IPS-18a (cell line): ENCODE data around the gene TMEM236.

Experiments
- H3K27ac ChIP-seq: one replicate; pipeline ENCODE4 v1.5.1; 2013; ENCODE audit warnings: low read length
- H3K27me3 ChIP-seq: one replicate; pipeline ENCODE4 v1.6.1; 2013; ENCODE audit warnings: mild to moderate bottlenecking, low read length; ENCODE audit not compliant: control insufficient read depth, insufficient read depth
- H3K36me3 ChIP-seq: one replicate; pipeline ENCODE4 v1.6.1; 2013; ENCODE audit warnings: low read depth, low read length; ENCODE audit not compliant: control insufficient read depth
- H3K4me1 ChIP-seq: one replicate; pipeline ENCODE4 v1.6.1; 2013; ENCODE audit warnings: low read depth, low read length; ENCODE audit not compliant: control insufficient read depth
- H3K4me3 ChIP-seq: one replicate; pipeline ENCODE4 v1.5.1; 2013; ENCODE audit warnings: low read length
- H3K9ac ChIP-seq: one replicate; pipeline ENCODE4 v1.6.1; 2013; ENCODE audit warnings: mild to moderate bottlenecking, low read length, moderate library complexity
- H3K9me3 ChIP-seq: one replicate; pipeline ENCODE4 v1.6.1; 2013; ENCODE audit warnings: low read depth, low read length; ENCODE audit not compliant: control insufficient read depth

Gene TMEM236

DNA sequence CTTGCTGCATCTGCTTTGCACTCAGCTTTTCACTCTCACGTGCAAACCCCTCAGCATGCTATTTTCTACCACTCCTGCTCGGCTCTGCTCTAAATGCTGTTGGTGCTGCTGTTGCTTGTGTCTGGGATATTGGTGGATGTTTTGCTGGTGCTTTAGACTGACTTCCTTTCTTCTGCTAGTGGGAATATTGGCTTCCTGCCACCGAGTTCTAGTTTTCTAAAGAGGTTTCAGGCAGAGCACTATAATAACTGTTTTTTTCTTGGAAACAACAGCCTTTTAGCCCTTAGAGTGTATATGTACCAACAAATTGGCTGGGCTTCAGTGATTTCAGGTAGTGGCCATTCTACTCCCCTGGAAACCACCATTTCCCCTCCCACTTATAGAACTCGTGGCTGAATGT, 27.8 kb downstream of the TMEM236 start:
- Histone ChIP-seq H3K9me3 (no peaks in the 10 kb centered on the region), H3K27me3 (no peaks in the 10 kb centered on the region), H3K9ac (no peak overlapping the region), H3K36me3 (no peaks in the 10 kb centered on the region), H3K4me3 (no peak overlapping the region), H3K27ac (no peak overlapping the region), H3K4me1 (no peaks in the 10 kb centered on the region)

DNA sequence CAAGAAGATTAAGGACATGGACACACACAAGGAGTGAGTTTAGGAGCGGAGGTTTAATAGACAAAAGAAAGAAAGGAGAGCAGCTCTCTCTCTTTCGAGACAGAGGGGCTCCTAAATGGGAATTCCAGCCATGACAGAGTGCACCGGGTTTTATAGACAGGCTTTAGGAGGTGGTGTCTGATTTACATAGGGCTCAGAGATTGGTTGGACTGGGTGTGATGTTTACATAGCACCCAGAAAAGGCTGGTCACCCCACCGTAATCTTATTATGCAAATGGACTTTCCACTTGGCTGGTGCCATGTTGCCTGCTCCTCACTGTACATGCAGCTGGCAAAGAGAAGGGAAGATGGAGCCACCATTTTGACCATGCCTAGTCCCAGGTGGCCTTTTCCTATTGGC, 28.7 kb downstream of the TMEM236 start:
- Histone ChIP-seq H3K36me3 (no peaks in the 10 kb centered on the region), H3K4me3 (no peak overlapping the region), H3K4me1 (no peaks in the 10 kb centered on the region), H3K9ac (no peak overlapping the region), H3K9me3 (no peaks in the 10 kb centered on the region), H3K27me3 (no peaks in the 10 kb centered on the region), H3K27ac (no peak overlapping the region)

DNA sequence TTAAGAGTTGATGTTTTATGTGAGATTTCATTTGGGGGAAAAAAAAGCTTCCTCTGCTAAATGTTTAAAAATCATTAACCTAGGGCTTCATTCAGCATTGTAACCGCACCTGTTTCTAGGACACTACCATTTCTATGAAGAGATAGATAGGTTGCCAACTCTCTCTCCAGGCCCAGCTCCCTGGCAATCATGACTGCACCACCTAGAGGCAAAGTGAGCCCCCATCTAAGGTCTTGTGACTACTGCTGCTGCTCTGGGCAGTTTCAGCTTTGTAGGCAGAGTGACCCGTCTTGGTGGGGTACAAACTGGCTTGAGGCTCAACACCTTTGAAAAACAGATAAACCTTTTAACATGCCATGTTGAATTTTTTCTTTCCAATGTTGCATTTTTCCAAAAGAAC, 29.9 kb downstream of the TMEM236 start:
- no peaks in the 10 kb centered on the region for H3K36me3 ChIP-seq
- H3K27me3 ChIP-seq: no peaks in the 10 kb centered on the region
- H3K9me3 ChIP-seq: no peaks in the 10 kb centered on the region
- no peak overlapping the region for H3K9ac ChIP-seq
- H3K4me1 ChIP-seq: no peaks in the 10 kb centered on the region
- H3K27ac ChIP-seq: no peak overlapping the region
- H3K4me3 ChIP-seq: no peak overlapping the region

DNA sequence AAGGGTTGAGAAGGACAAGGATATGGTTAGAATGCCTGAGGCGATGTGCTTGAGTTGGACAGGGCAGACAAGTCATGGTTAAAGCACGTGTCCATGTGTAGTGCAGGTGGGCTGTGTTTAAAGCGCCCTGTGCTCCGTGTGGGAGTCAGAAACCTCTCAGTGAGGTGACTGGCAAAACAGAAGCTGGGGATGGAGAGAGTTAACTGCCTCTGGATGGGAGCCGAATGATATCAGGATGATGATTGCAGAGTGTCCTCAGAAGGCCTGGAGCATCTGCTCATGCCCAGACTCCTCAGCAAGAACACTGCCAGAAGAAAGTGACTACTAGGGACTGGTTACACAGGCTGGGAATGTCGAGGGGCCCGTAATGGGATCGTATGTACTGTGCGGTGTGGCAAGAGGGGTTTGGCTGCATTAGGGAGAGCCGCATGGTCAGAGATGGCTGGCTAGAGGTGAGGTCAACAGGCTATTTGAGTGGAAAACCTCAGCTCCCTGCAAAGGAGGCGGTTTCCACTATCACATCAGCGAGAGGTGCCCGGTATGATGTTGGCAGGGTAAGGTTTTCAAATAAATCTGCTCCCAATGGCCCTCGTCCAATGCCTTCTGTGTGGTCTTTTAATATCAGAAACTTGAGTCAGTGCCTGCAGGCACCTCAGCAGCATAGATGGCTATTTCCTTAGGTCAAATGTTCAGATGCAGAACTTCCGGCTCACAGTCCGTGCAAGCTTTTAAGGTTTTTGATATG, 31.1 kb downstream of the TMEM236 start:
- H3K36me3 ChIP-seq: no peaks in the 10 kb centered on the region
- H3K4me1 ChIP-seq: no peaks in the 10 kb centered on the region
- H3K9me3 ChIP-seq: no peaks in the 10 kb centered on the region
- no peak overlapping the region for H3K4me3 ChIP-seq
- no peak overlapping the region for H3K27ac ChIP-seq
- no peak overlapping the region for H3K9ac ChIP-seq
- no peaks in the 10 kb centered on the region for H3K27me3 ChIP-seq

DNA sequence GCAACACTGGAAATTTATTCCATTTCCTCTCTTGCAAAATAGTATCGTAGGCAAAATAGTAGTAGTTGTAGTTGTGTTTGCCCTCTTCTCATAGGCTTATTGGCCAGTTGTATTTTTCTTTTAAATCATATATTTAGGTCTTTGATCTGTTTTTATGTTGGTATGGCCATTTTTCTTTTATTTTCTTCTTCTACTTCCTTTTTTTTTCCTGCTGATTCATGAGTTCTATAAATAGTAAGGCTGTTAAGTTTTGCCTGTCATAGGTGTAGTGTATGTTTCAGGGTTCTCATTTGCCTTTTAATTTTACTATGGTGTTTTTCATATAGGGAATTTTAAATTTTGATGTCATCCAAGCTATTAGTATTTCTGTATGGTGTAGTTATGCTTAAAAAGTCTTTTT, 31.8 kb downstream of the TMEM236 start:
- no peak overlapping the region for H3K4me3 ChIP-seq
- no peaks in the 10 kb centered on the region for H3K4me1 ChIP-seq
- no peaks in the 10 kb centered on the region for H3K27me3 ChIP-seq
- no peaks in the 10 kb centered on the region for H3K36me3 ChIP-seq
- H3K27ac ChIP-seq: no peak overlapping the region
- no peak overlapping the region for H3K9ac ChIP-seq
- H3K9me3 ChIP-seq: no peaks in the 10 kb centered on the region

DNA sequence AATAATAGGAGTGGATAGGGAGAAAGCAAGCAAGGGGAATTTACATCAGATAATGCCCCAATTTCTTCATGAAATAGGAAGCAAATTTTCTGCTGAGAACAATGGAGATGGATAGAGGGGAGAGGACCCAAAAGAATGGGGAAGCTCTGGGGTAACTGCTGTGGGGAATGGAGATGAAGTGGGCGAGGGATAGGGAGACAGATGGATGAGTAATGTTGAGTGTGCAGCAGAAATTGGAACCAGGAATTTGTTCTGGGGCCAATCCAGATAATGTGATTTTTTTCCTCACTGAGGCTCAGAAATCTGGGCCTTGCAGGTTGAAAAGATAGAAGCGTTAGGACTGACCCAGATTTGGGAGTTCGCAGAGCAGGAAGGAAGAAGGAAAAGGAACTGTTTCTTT, 32.7 kb downstream of the TMEM236 start:
- Histone ChIP-seq H3K4me3 (no peak overlapping the region), H3K27me3 (no peaks in the 10 kb centered on the region), H3K9me3 (no peaks in the 10 kb centered on the region), H3K36me3 (no peaks in the 10 kb centered on the region), H3K4me1 (no peaks in the 10 kb centered on the region), H3K27ac (no peak overlapping the region), H3K9ac (no peak overlapping the region)

DNA sequence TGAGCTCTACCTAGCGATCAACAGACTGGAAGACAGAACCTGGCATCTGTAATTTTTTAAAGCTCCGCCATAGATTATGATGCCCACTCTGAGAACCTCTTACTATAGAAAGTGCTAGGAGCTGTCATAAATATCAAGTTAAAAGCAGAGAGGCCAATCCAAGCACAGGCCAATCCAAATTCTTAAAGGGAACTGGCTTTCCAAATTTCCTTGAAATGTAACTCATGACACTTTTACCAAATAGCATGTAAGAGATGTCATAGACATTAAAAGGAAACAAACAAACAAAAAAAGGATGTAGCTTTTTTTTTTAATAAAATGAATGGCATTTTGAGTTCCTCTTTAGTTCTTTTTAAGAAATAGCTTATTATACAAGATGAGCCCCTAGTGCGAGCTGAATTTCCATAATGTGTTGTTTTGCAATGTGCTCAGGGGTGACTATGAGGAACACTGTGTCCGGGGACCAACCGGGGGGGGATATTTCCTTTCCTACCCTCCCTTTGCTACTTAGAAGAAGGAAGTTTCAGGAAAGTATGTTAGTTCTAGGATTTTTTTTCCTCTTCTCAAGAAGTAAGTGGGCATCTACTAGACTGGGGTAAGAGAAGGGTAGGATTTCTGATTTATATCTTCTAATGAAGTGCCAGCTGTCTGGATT, 33.4 kb downstream of the TMEM236 start:
- no peaks in the 10 kb centered on the region for H3K9me3 ChIP-seq
- H3K27me3 ChIP-seq: no peaks in the 10 kb centered on the region
- H3K27ac ChIP-seq: no peak overlapping the region
- H3K36me3 ChIP-seq: no peaks in the 10 kb centered on the region
- H3K4me1 ChIP-seq: no peaks in the 10 kb centered on the region
- H3K4me3 ChIP-seq: no peak overlapping the region
- H3K9ac ChIP-seq: no peak overlapping the region

DNA sequence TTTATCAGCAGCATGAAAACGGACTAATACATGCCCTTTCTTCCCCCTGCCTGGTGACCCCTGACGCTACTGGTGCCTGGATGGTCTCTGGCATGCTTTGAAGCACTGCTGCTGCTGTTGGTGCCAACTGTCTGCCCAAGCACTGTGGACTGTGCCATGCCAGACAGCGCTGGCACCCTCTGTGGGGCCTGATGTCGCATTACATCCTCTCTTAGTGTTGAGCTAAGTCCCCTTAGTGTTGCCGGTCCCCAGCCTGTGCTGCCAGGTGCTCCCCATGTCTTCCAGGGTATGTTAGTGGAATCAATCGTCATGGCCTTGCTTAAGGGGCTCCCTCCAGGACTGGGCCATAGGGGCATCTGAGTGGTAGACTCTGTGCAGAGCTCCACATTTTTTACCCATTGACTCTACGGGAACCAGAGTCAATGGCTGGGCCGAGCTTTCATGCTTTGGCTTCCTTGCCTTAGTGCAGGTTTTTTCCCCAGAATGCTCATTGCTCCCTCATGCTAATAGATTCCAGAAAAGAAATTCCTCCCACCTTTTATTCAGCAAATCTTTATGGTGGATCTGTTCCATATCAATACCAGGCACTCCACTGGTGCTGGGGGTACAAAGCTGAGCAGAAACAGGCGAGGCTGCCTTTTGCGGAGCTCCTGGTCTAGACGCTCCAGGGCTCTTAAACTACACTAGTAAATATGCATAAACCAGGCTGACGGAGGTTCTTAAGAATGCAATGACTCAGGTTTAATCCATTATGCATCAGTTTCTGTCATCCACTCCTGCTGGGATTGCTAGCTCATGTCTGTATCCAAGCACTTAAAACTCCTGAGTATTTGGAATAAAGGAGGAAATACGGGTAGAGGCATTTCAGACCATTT, 35.3 kb downstream of the TMEM236 start:
- no peak overlapping the region for H3K4me3 ChIP-seq
- H3K9ac ChIP-seq: no peak overlapping the region
- no peak overlapping the region for H3K27ac ChIP-seq

DNA sequence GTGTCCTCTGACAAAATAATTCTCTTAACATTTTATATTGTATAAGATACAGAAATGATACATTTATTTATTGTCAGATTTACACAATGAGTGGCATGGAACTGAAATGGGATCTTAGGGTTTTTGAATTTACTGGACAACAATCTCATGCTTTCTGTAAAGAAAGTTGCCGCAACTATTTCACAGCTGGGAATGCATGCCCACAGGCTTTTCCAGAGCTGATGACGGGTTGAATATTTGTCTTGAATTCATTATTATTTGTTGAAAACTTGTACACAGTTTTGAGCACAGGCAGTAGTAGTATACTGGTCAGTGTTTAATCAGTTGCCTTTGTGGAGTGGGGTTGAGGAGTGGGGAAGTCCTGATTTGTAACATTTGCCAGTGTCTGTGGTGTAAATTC, 36.6 kb downstream of the TMEM236 start:
- no peaks in the 10 kb centered on the region for H3K27me3 ChIP-seq
- no peaks in the 10 kb centered on the region for H3K36me3 ChIP-seq
- H3K4me1 ChIP-seq: no peaks in the 10 kb centered on the region
- H3K4me3 ChIP-seq: no peak overlapping the region
- no peaks in the 10 kb centered on the region for H3K9me3 ChIP-seq
- no peak overlapping the region for H3K9ac ChIP-seq
- no peak overlapping the region for H3K27ac ChIP-seq

More for the DNA sequence above, 35.3 kb downstream of the TMEM236 start:
- H3K36me3 ChIP-seq: no peaks in the 10 kb centered on the region
- no peaks in the 10 kb centered on the region for H3K27me3 ChIP-seq
- no peaks in the 10 kb centered on the region for H3K4me1 ChIP-seq
- no peaks in the 10 kb centered on the region for H3K9me3 ChIP-seq

DNA sequence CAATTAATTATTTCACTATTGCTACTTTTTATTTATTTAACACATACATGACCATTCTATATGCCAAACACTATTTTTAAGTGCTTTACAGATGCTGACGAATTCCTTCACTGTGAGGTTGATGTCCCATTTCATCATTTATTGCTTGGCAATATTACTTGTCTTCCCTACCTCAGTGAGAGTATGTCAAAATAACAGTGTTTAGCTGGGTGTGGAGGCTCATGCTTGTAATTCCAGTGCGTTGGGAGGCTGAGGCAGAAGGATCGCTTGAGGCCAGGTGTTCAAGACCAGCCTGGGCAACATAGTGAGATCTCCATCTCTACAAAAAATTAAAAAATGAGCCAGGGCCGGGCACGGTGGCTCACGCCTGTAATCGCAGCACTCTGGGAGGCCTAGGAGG, 37.4 kb downstream of the TMEM236 start:
- no peaks in the 10 kb centered on the region for H3K27me3 ChIP-seq

DNA sequence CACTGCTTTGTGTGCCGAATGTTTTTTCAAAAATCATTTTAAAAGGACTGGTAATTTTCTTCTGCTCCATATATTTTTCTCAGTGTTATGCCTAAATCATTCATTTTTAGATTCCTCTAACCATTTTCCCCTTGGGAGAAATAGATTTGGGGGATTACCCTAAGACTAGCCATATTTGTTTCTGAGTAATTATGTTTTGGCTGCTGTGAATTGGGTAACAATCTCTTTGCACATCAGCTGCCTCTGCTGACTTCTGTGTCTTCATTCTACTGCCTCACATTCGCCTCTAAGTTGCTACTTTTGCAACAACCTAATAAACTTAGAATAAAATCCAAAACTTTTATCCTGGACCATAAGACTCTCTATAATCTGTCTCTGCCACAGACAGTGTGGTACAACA, 38.6 kb downstream of the TMEM236 start:
- Histone ChIP-seq H3K27me3 (no peaks in the 10 kb centered on the region), H3K9ac (no peak overlapping the region), H3K4me1 (no peaks in the 10 kb centered on the region), H3K36me3 (no peaks in the 10 kb centered on the region), H3K9me3 (no peaks in the 10 kb centered on the region), H3K4me3 (no peak overlapping the region), H3K27ac (no peak overlapping the region)

More for the DNA sequence above, 37.4 kb downstream of the TMEM236 start:
- Histone ChIP-seq H3K4me1 (no peaks in the 10 kb centered on the region), H3K9me3 (no peaks in the 10 kb centered on the region), H3K27ac (no peak overlapping the region), H3K4me3 (no peak overlapping the region), H3K36me3 (no peaks in the 10 kb centered on the region), H3K9ac (no peak overlapping the region)
